Calu3 (cell line): ENCODE data around the gene CDH13. TPM values are rescaled to one million over a fixed set of nuclear protein-coding genes. Genes with fewer than 3 reads are reported as not detected.

Source experiments
- BruUV-seq: library from RNA; stranded (reverse); fragments of 400-500 nt; replicated peaks from 2 replicates; lab custom pipeline; 2021; lab: Mats Ljungman, UMichigan
- CTCF ChIA-PET: fragments of 300-600 bp; sonication (Branson Sonifier 250); formaldehyde crosslinking; loops from one replicate; lab custom pipeline; 2022; ENCODE audit warnings: antibody characterized with exemption; lab: Charles Lee
- DNase-seq: peaks from one replicate; pipeline ENCODE4 v3.0.0; 2022
- H3K27ac Mint-ChIP-seq: one replicate; pipeline ENCODE4 v1.8.0; 2022; ENCODE audit warnings: mixed read lengths; ENCODE audit not compliant: unreplicated experiment
- H3K27me3 Mint-ChIP-seq: one replicate; pipeline ENCODE4 v1.8.0; 2022; ENCODE audit warnings: mixed read lengths; ENCODE audit not compliant: unreplicated experiment
- H3K36me3 Mint-ChIP-seq: one replicate; pipeline ENCODE4 v1.8.0; 2022; ENCODE audit warnings: mild to moderate bottlenecking, moderate library complexity, mixed read lengths; ENCODE audit not compliant: insufficient read depth, unreplicated experiment
- H3K4me1 Mint-ChIP-seq: one replicate; pipeline ENCODE4 v1.8.0; 2022; ENCODE audit warnings: mild to moderate bottlenecking, low read depth, mixed read lengths; ENCODE audit not compliant: unreplicated experiment
- H3K4me3 Mint-ChIP-seq: one replicate; pipeline ENCODE4 v1.8.0; 2022; ENCODE audit warnings: mild to moderate bottlenecking, low read depth, moderate library complexity, mixed read lengths; ENCODE audit not compliant: unreplicated experiment
- H3K9me3 Mint-ChIP-seq: one replicate; pipeline ENCODE4 v1.8.0; 2022; ENCODE audit warnings: low read depth, mixed read lengths; ENCODE audit not compliant: unreplicated experiment
- CTCF ChIP-seq: fragments of 200-600 bp; IDR thresholded peaks from one replicate; pipeline ENCODE4 v1.8.0; 2022; ENCODE audit warnings: antibody characterized with exemption; ENCODE audit not compliant: unreplicated experiment
- intact Hi-C: fragments of 100-400 bp; cut with micrococcal nuclease; formaldehyde crosslinking; loops from one replicate; pipeline ENCODE4 v1.10.0; 2022; ENCODE audit not compliant: unreplicated experiment
- total RNA-seq: library from RNA; stranded (reverse); gene quantifications from 2 replicates; pipeline ENCODE4 v1.2.3, GENCODE V29; 2022

Gene CDH13
- total RNA-seq, 1 experiment from 2014 or later = not detected

GRCh38 chr16:83019963-83020362 is 393.2 kb downstream of the CDH13 start:
- Mint-ChIP-seq H3K4me3 (no peak overlapping the region), H3K27me3 (no peaks in the 10 kb centered on the region), H3K27ac (no peak overlapping the region), H3K36me3 (peaks cover 5% of the 10 kb centered on the region), H3K4me1 (no peaks in the 10 kb centered on the region), H3K9me3 (peaks cover 5% of the 10 kb centered on the region)
- intact Hi-C loops = no loop called here
- no TSS peak for BruUV-seq
- CTCF ChIA-PET = no interaction called here
- DNase-seq = no peak
- TF ChIP-seq CTCF = no peak

- intact Hi-C loops = no loop called here
- peaks cover 5% of the 10 kb centered on the region for H3K9me3 Mint-ChIP-seq
- CTCF ChIA-PET = no interaction called here
- DNase-seq = no peak
- H3K4me3 Mint-ChIP-seq = no peak overlapping the region
- H3K27me3 Mint-ChIP-seq = no peaks in the 10 kb centered on the region
- peaks cover 5% of the 10 kb centered on the region for H3K36me3 Mint-ChIP-seq
- no peak for TF ChIP-seq CTCF
- H3K4me1 Mint-ChIP-seq = no peaks in the 10 kb centered on the region
- H3K27ac Mint-ChIP-seq = no peak overlapping the region
- BruUV-seq = no TSS peak
These were observed 394.3 kb downstream of the CDH13 start for GRCh38 chr16:83021045-83021444.

GRCh38 chr16:83021746-83022145 is 395.0 kb downstream of the CDH13 start:
- TF ChIP-seq CTCF = no peak
- no peak overlapping the region for H3K4me3 Mint-ChIP-seq
- BruUV-seq = no TSS peak
- no peaks in the 10 kb centered on the region for H3K4me1 Mint-ChIP-seq
- H3K36me3 Mint-ChIP-seq = peaks cover 5% of the 10 kb centered on the region
- no peak for DNase-seq
- H3K27me3 Mint-ChIP-seq = no peaks in the 10 kb centered on the region
- intact Hi-C loops = no loop called here
- CTCF ChIA-PET = no interaction called here
- H3K9me3 Mint-ChIP-seq = peaks cover 5% of the 10 kb centered on the region
- H3K27ac Mint-ChIP-seq = no peak overlapping the region

- H3K4me1 Mint-ChIP-seq = no peaks in the 10 kb centered on the region
- CTCF ChIA-PET = no interaction called here
- no peak overlapping the region for H3K27ac Mint-ChIP-seq
- H3K27me3 Mint-ChIP-seq = no peaks in the 10 kb centered on the region
- DNase-seq = no peak
- H3K36me3 Mint-ChIP-seq = peaks cover 5% of the 10 kb centered on the region
- intact Hi-C loops = no loop called here
- H3K4me3 Mint-ChIP-seq = no peak overlapping the region
- no TSS peak for BruUV-seq
- TF ChIP-seq CTCF = no peak
- peaks cover 5% of the 10 kb centered on the region for H3K9me3 Mint-ChIP-seq
These were observed 396.2 kb downstream of the CDH13 start for GRCh38 chr16:83023011-83023410.
